HG03175 (cell line): ENCODE results near the gene GRM7.

ENCODE experiments used
- ATAC-seq: cut with Tn5 transposase; IDR thresholded peaks from one replicate; pipeline ENCODE4 v1.9.1; 2021; ENCODE audit warnings: mild to moderate bottlenecking, moderate library complexity; ENCODE audit not compliant: unreplicated experiment

Gene GRM7

DNA sequence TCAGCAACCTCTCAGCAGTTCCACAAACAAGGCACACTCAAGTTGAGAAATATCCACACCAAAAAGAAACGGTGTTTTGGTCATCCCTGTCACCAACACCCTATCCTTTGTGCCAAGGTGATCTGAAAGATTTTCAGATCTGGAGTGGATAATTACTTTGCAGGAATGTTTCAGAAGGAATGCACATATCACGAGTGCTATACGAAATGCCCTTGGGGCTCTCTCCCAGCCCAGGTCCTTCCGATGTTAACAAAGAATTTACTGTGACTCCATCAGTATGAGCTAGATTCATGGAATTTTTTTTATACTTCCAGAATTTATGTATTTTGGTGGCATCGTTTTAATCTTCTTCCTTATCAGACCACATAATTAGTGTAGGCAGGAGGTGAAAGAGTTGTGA is 105.0 kb downstream of the GRM7 start:
- no peak for ATAC-seq

DNA sequence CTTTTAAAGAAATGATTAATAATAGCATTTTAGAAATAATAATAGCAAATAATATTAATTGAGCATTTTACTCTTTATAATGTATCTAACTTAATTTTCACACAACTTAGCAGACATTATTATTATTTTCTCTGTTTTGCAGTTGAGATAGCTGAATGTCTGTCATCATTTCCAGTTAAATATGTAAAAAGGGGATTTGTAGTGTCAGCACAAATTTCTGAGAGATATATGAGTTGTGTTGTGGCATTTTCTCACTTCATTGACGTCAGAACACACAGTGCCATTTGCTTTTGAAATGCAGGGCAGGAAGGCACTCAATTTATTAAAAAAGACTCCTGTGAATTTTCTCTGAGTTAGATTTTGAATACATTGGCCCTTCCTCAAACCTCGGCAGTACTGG is 111.0 kb downstream of the GRM7 start:
- ATAC-seq, result no peak

- no peak for ATAC-seq
Observed at GRCh38 chr3:6985848-6986247, 124.9 kb downstream of the GRM7 start.

GRCh38 chr3:6989608-6990291 is 128.8 kb downstream of the GRM7 start:
- ATAC-seq, result no peak

GRCh38 chr3:6994081-6994668 is 133.3 kb downstream of the GRM7 start:
- no peak for ATAC-seq

GRCh38 chr3:7000501-7000900 is 139.6 kb downstream of the GRM7 start:
- ATAC-seq, result no peak

DNA sequence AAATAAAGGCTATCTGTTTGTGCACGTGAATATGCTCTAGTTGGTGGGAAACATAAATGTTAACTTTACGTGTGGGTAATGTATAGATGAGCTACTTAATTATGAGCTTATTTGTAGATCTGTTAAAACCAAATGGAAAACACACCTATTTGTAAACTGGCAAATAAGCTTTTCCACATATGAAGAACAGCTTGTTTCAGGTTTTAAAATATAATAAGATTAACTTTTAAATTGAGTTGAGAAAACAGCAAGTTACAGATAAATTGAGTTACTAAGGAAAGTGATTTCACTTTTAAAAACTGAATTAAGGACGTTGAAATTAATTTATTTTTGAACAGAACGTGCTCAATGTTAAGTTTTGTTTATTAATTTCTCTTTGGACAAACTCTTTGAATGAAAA is 140.5 kb downstream of the GRM7 start:
- ATAC-seq, result no peak

DNA sequence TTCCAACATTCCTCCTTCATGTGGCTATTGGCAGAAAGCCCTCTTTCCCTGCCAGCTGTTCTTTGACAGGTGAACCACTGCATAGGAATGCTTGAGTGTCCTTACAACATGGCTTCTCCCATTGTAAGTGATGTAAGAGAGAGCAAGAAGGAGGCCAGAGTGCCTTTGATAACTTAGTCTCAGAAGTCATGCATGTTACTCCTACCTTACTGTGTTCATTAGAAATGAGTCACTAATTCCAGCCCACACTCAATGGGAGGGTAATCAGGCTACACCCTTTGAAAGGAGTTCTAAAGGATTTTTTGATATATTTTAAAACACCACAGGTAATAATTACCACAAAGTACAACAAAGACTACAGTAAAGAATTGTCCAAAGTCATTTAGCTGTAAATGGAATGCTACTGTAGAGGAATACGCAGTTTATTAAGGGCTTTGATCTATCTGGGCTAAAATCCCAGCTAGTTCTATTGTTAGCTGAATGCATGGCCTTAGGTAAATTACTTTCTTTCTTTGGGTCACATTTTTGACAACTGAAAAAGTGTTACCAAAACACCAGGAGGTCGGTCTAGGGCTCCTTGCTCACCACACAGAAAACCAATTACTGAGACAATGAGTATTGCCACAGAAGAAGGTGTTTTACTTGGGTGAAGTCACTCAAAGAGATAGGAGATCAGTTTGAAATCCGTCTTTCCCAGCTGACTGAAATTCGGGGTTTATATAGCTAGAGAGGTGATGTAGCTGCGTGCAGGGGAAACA is 154.9 kb downstream of the GRM7 start:
- no peak for ATAC-seq

GRCh38 chr3:7025581-7026300 is 164.8 kb downstream of the GRM7 start:
- ATAC-seq, result no peak

DNA sequence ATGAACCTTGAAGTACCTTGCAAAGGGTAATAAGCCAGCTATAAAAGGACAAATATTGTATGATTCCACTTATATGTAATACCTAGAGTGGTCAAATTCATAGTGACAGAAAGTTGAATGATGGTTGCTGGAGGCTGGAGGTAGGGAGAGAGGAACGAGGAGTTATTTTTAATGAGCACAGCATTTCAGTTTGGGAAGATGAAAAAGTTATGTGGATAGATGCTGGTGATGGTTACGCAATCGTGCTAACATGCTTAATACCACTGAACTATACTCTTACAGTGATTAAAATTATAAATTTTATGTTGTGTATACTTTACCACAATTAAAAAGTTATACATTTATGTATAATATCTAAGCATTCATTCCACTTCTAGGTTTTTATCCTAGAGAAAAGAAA is 168.6 kb downstream of the GRM7 start:
- ATAC-seq, result no peak

GRCh38 chr3:7038394-7038793 is 177.5 kb downstream of the GRM7 start:
- ATAC-seq, result no peak

- ATAC-seq, result no peak
Observed at GRCh38 chr3:7062714-7063113, 201.8 kb downstream of the GRM7 start.

DNA sequence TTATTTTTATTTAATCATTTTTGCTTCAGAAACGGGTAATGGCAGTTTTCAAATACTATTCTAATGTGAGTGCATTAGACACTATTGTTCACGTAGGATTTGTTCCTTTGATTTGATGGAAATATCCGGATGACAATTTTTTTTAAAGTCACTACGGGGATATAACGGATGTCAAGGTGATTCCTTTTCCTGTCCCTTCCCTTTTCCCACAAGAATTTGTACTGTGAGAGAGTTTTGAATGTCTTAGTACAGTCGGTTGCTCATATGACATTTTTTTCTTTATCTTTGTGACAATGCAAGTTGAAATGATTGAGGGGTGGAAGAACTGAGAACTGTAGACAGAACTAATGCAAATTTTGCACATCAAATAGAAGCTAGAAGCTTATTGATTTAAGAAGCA is 209.5 kb downstream of the GRM7 start:
- ATAC-seq, result no peak

- ATAC-seq, result no peak
Observed at GRCh38 chr3:7074217-7074616, 213.3 kb downstream of the GRM7 start.

GRCh38 chr3:7075117-7075516 is 214.2 kb downstream of the GRM7 start:
- ATAC-seq, result no peak

GRCh38 chr3:7075901-7076300 is 215.0 kb downstream of the GRM7 start:
- no peak for ATAC-seq

GRCh38 chr3:7082244-7082643 is 221.3 kb downstream of the GRM7 start:
- ATAC-seq, result no peak

DNA sequence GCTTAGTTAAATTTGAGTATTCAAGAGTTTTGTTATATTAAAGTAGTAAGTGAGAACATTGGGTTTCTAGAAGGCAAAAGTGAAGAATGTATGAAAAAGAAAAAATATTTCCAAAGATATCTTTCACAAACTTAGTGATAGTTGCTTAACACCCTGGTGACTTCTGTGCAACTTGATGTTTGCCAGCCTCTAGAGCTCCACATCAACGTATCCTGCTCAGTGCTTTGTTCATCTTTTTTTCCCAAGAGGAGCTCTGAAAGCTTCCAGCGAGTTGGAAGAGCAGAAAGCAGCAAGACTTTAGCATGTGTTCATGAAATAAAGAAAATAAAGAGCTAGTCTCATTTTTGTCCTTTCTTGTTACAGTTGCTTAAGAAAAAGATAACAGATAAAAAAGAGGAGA is 225.5 kb downstream of the GRM7 start:
- ATAC-seq, result no peak

GRCh38 chr3:7095116-7095515 is 234.2 kb downstream of the GRM7 start:
- no peak for ATAC-seq

- ATAC-seq, result no peak
Observed at GRCh38 chr3:7100136-7100535, 239.2 kb downstream of the GRM7 start.

DNA sequence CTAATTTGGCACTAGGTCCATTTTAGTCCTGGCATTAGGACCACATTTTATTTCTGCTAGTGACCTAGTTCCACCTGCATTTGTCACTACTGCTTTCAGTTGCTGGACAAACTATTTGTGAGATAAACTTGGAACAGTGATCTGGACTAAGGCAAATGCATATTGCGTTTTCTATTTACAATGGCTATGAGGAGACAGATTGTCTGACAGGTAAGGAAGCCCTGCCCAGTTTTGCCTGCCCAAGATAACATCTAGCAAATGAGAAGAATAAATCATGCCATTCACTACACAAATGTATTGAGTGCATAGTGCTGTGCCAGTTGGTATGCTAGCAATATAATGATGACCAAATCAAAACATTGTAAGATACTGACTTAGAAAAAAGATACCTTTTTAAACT is 245.7 kb downstream of the GRM7 start:
- ATAC-seq, result no peak
